K562 (cell line): ENCODE results near the gene IFT52. TPM values are rescaled to one million over a fixed set of nuclear protein-coding genes. Genes with fewer than 3 reads are reported as not detected.

Experiments used
- EHMT2 ChIP-seq: fragments of 450-650 bp; IDR thresholded peaks from 2 replicates; pipeline ENCODE4 v1.6.1; 2018; ENCODE audit warnings: antibody characterized with exemption
- ETS2 ChIP-seq: IDR thresholded peaks from 2 replicates; pipeline ENCODE4 v1.6.1; 2016; ENCODE audit warnings: borderline replicate concordance, missing genetic modification characterization, mild to moderate bottlenecking, moderate library complexity, missing compliant biosample characterization; ENCODE audit not compliant: poor library complexity, severe bottlenecking
- GATAD2A ChIP-seq: fragments of 450-650 bp; IDR thresholded peaks from 2 replicates; pipeline ENCODE4 v1.6.1; 2017
- HDAC2 ChIP-seq: fragments of 450-650 bp; IDR thresholded peaks from 2 replicates; pipeline ENCODE4 v1.6.1; 2016; ENCODE audit warnings: mild to moderate bottlenecking
- IRF2 ChIP-seq: sonication (generic); formaldehyde crosslinking; IDR thresholded peaks from 2 replicates; pipeline ENCODE4 v1.8.1; 2022; ENCODE audit warnings: mild to moderate bottlenecking, missing genetic modification reagents
- NUFIP1 ChIP-seq: fragments of 450-650 bp; IDR thresholded peaks from 2 replicates; pipeline ENCODE4 v1.6.1; 2018; ENCODE audit not compliant: partially characterized antibody
- RAD51 ChIP-seq: fragments of 450-650 bp; IDR thresholded peaks from 2 replicates; pipeline ENCODE4 v1.7.1; 2016; ENCODE audit warnings: low read depth, mild to moderate bottlenecking, borderline replicate concordance
- RBM34 ChIP-seq: fragments of 200-400 bp; formaldehyde crosslinking; IDR thresholded peaks from 2 replicates; pipeline ENCODE4 v1.6.1; 2018; ENCODE audit warnings: low read length, borderline replicate concordance; ENCODE audit not compliant: insufficient read depth
- TCF7 ChIP-seq: sonication (generic); IDR thresholded peaks from 2 replicates; pipeline ENCODE4 v1.6.1; 2016; ENCODE audit warnings: antibody characterized with exemption, borderline replicate concordance
- ZNF12 ChIP-seq: sonication (generic); formaldehyde crosslinking; IDR thresholded peaks from 2 replicates; pipeline ENCODE4 v1.4.0; 2020; ENCODE audit warnings: mild to moderate bottlenecking, missing genetic modification reagents
- ZNF764 ChIP-seq: fragments of 250-450 bp; sonication (Bioruptor Pico); IDR thresholded peaks from 2 replicates; pipeline ENCODE4 v1.4.0; 2020; ENCODE audit warnings: low read depth, mild to moderate bottlenecking, moderate library complexity
- polyA plus RNA-seq, 8 experiments: library from polyadenylated mRNA; depleted of rRNA in 4 of 8; stranded (reverse) in 5 of 8; unstranded in 3 of 8; fragments of >200 nt; fragmentation: Nextera tagmentation in 2 of 8; fragmentation: Illumina TruSeq in 1 of 8; extraction: Ambion mirVana in 2 of 8; extraction: Trizol in 1 of 8; gene quantifications; 2 replicates each; pipeline versions ENCODE4 v1.2.1 to v1.2.3, GENCODE V29; 2011 to 2014; ENCODE audit warnings: inconsistent platforms in 1 of 8, missing spikeins in 1 of 8
- total RNA-seq, 7 experiments: library from RNA; depleted of rRNA in 6 of 7; stranded (reverse); fragments of >200 nt in 6 of 7; fragmentation: Illumina TruSeq in 2 of 7; extraction: Trizol in 2 of 7; gene quantifications; 2 replicates each; pipeline versions ENCODE4 v1.2.1 to v1.2.3, GENCODE V29; 2011 to 2021; ENCODE audit warnings: low replicate concordance in 1 of 7
- TF ChIP-seq, protein P1 (sequence below), 2 experiments: fragments of 450-650 bp; formaldehyde crosslinking in 1 of 2; IDR thresholded peaks; 2 replicates each; pipeline versions ENCODE4 v1.4.0 to v1.6.1; 2014 to 2020; ENCODE audit warnings: mild to moderate bottlenecking in 2 of 2, borderline replicate concordance in 1 of 2, low read depth in 1 of 2
- TF ChIP-seq, protein P2 (sequence below): fragments of 450-650 bp; IDR thresholded peaks from 2 replicates; pipeline ENCODE4 v1.6.1; 2017; ENCODE audit warnings: antibody characterized with exemption, mild to moderate bottlenecking
- TF ChIP-seq, protein P3 (sequence below): sonication (generic); formaldehyde crosslinking; IDR thresholded peaks from 2 replicates; pipeline ENCODE4 v1.8.1; 2022; ENCODE audit warnings: missing genetic modification reagents

IFT52 gene
- total and polyA plus RNA-seq, 9 of the 15 experiments (the other 6 are each of a cell fraction or from before 2014, with no cell fraction given) = 11.0 to 31.4 (median 20.4) TPM

DNA sequence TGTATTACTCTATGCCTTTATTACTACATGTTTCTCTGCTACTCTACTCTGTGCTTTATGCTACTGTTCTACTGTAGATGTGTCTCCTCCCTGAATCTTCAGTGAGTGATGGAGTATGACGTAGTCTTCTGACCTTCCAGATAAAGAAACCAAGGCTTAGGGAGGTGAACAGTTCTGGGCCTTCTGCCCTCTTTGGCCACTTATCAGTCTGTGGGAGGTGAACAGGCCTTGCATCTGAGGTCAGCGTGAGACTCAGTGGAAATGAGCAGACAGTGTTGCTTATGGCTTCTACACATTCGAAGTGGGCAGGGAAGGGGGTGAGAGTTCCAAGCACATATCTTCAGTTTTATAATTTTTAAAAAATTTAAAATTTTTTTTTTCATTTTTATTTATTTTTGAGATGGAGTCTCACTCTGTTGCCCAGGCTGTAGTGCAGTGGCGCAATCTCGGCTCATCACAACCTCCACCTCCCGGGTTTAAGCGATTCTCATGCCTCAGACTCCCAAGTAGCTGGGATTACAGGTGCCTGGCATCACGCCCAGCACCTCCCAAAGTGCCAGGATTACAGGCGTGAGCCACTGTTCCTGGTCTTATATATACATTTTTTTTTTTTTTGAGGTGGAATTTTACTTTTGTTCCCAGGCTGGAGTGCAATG is 100.3 kb downstream of the IFT52 start (continued):
- TF ChIP-seq, protein P1, sequence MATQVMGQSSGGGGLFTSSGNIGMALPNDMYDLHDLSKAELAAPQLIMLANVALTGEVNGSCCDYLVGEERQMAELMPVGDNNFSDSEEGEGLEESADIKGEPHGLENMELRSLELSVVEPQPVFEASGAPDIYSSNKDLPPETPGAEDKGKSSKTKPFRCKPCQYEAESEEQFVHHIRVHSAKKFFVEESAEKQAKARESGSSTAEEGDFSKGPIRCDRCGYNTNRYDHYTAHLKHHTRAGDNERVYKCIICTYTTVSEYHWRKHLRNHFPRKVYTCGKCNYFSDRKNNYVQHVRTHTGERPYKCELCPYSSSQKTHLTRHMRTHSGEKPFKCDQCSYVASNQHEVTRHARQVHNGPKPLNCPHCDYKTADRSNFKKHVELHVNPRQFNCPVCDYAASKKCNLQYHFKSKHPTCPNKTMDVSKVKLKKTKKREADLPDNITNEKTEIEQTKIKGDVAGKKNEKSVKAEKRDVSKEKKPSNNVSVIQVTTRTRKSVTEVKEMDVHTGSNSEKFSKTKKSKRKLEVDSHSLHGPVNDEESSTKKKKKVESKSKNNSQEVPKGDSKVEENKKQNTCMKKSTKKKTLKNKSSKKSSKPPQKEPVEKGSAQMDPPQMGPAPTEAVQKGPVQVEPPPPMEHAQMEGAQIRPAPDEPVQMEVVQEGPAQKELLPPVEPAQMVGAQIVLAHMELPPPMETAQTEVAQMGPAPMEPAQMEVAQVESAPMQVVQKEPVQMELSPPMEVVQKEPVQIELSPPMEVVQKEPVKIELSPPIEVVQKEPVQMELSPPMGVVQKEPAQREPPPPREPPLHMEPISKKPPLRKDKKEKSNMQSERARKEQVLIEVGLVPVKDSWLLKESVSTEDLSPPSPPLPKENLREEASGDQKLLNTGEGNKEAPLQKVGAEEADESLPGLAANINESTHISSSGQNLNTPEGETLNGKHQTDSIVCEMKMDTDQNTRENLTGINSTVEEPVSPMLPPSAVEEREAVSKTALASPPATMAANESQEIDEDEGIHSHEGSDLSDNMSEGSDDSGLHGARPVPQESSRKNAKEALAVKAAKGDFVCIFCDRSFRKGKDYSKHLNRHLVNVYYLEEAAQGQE (IDR thresholded peaks at IDR 0.05; ENCODE audit: borderline replicate concordance) = no peak; the same call in 1 of the 2 replicates
- TF ChIP-seq, protein P1 (CRISPR knock-in tag; IDR thresholded peaks at IDR 0.05; ENCODE audit: low read depth) = no peak
- TF ChIP-seq RAD51 = peak; percentile 26; the same call in 1 of the 2 replicates
- TF ChIP-seq, protein P2, sequence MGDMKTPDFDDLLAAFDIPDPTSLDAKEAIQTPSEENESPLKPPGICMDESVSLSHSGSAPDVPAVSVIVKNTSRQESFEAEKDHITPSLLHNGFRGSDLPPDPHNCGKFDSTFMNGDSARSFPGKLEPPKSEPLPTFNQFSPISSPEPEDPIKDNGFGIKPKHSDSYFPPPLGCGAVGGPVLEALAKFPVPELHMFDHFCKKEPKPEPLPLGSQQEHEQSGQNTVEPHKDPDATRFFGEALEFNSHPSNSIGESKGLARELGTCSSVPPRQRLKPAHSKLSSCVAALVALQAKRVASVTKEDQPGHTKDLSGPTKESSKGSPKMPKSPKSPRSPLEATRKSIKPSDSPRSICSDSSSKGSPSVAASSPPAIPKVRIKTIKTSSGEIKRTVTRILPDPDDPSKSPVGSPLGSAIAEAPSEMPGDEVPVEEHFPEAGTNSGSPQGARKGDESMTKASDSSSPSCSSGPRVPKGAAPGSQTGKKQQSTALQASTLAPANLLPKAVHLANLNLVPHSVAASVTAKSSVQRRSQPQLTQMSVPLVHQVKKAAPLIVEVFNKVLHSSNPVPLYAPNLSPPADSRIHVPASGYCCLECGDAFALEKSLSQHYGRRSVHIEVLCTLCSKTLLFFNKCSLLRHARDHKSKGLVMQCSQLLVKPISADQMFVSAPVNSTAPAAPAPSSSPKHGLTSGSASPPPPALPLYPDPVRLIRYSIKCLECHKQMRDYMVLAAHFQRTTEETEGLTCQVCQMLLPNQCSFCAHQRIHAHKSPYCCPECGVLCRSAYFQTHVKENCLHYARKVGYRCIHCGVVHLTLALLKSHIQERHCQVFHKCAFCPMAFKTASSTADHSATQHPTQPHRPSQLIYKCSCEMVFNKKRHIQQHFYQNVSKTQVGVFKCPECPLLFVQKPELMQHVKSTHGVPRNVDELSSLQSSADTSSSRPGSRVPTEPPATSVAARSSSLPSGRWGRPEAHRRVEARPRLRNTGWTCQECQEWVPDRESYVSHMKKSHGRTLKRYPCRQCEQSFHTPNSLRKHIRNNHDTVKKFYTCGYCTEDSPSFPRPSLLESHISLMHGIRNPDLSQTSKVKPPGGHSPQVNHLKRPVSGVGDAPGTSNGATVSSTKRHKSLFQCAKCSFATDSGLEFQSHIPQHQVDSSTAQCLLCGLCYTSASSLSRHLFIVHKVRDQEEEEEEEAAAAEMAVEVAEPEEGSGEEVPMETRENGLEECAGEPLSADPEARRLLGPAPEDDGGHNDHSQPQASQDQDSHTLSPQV = peak; percentile 83
- no peak for TF ChIP-seq NUFIP1
- TF ChIP-seq IRF2 (CRISPR knock-in tag) = no peak
- no peak for TF ChIP-seq ETS2 (tag)
- peak; percentile 69 for TF ChIP-seq GATAD2A
- no peak for TF ChIP-seq ZNF764 (CRISPR knock-in tag)
- TF ChIP-seq HDAC2 = peak; percentile 98
- TF ChIP-seq, protein P3, sequence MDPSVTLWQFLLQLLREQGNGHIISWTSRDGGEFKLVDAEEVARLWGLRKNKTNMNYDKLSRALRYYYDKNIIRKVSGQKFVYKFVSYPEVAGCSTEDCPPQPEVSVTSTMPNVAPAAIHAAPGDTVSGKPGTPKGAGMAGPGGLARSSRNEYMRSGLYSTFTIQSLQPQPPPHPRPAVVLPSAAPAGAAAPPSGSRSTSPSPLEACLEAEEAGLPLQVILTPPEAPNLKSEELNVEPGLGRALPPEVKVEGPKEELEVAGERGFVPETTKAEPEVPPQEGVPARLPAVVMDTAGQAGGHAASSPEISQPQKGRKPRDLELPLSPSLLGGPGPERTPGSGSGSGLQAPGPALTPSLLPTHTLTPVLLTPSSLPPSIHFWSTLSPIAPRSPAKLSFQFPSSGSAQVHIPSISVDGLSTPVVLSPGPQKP (CRISPR knock-in tag) = no peak
- TF ChIP-seq TCF7 = no peak
- peak; percentile 58; the same call in 1 of the 2 replicates for TF ChIP-seq EHMT2
- TF ChIP-seq ZNF12 (CRISPR knock-in tag) = no peak
- TF ChIP-seq RBM34 = no peak
